Measurements from ENCODE around the gene ATP2A3.

The ATP2A3 gene

GRCh38 chr17:3929181-3929580 is 35.1 kb downstream of the ATP2A3 start:
- Histone ChIP-seq H3K27ac (ENCODE audit: low read length) (no peak overlapping the region), H3K9me3 (ENCODE audit: control insufficient read depth, low read depth, low read length) (no peaks in the 10 kb centered on the region), H3K4me3 (ENCODE audit: low read length) (no peak overlapping the region), H3K36me3 (ENCODE audit: control insufficient read depth, low read depth, low read length) (no peaks in the 10 kb centered on the region), H3K9ac (ENCODE audit: low read length) (no peak overlapping the region), H3K27me3 (ENCODE audit: control insufficient read depth, insufficient read depth, low read length) (no peaks in the 10 kb centered on the region), H3K4me1 (ENCODE audit: control insufficient read depth, low read depth, low read length) (no peaks in the 10 kb centered on the region)

- Histone ChIP-seq H3K4me1 (ENCODE audit: control insufficient read depth, low read depth, low read length) (no peaks in the 10 kb centered on the region), H3K9me3 (ENCODE audit: control insufficient read depth, low read depth, low read length) (no peaks in the 10 kb centered on the region), H3K9ac (ENCODE audit: low read length) (no peak overlapping the region), H3K27me3 (ENCODE audit: control insufficient read depth, insufficient read depth, low read length) (no peaks in the 10 kb centered on the region), H3K36me3 (ENCODE audit: control insufficient read depth, low read depth, low read length) (no peaks in the 10 kb centered on the region), H3K4me3 (ENCODE audit: low read length) (no peak overlapping the region), H3K27ac (ENCODE audit: low read length) (no peak overlapping the region)
These were observed 35.8 kb downstream of the ATP2A3 start for GRCh38 chr17:3928406-3928805.

GRCh38 chr17:3927628-3928340 is 36.5 kb downstream of the ATP2A3 start:
- Histone ChIP-seq H3K9ac (ENCODE audit: low read length) (no peak overlapping the region), H3K27me3 (ENCODE audit: control insufficient read depth, insufficient read depth, low read length) (no peaks in the 10 kb centered on the region), H3K4me1 (ENCODE audit: control insufficient read depth, low read depth, low read length) (no peaks in the 10 kb centered on the region), H3K27ac (ENCODE audit: low read length) (no peak overlapping the region), H3K36me3 (ENCODE audit: control insufficient read depth, low read depth, low read length) (no peaks in the 10 kb centered on the region), H3K4me3 (ENCODE audit: low read length) (no peak overlapping the region), H3K9me3 (ENCODE audit: control insufficient read depth, low read depth, low read length) (no peaks in the 10 kb centered on the region)

- no peak overlapping the region for H3K9ac ChIP-seq (ENCODE audit: low read length)
These were observed 37.2 kb downstream of the ATP2A3 start for GRCh38 chr17:3926860-3927627.

GRCh38 chr17:3925684-3926485 is 38.4 kb downstream of the ATP2A3 start:
- H3K9me3 ChIP-seq (ENCODE audit: control insufficient read depth, low read depth, low read length) = no peaks in the 10 kb centered on the region
- no peak overlapping the region for H3K27ac ChIP-seq (ENCODE audit: low read length)
- H3K4me1 ChIP-seq (ENCODE audit: control insufficient read depth, low read depth, low read length) = no peaks in the 10 kb centered on the region
- H3K9ac ChIP-seq (ENCODE audit: low read length) = no peak overlapping the region
- H3K4me3 ChIP-seq (ENCODE audit: low read length) = no peak overlapping the region
- no peaks in the 10 kb centered on the region for H3K36me3 ChIP-seq (ENCODE audit: control insufficient read depth, low read depth, low read length)
- no peaks in the 10 kb centered on the region for H3K27me3 ChIP-seq (ENCODE audit: control insufficient read depth, insufficient read depth, low read length)

More at GRCh38 chr17:3926860-3927627, 37.2 kb downstream of the ATP2A3 start:
- Histone ChIP-seq H3K4me3 (ENCODE audit: low read length) (no peak overlapping the region), H3K36me3 (ENCODE audit: control insufficient read depth, low read depth, low read length) (no peaks in the 10 kb centered on the region), H3K9me3 (ENCODE audit: control insufficient read depth, low read depth, low read length) (no peaks in the 10 kb centered on the region), H3K4me1 (ENCODE audit: control insufficient read depth, low read depth, low read length) (no peaks in the 10 kb centered on the region), H3K27ac (ENCODE audit: low read length) (no peak overlapping the region), H3K27me3 (ENCODE audit: control insufficient read depth, insufficient read depth, low read length) (no peaks in the 10 kb centered on the region)

GRCh38 chr17:3924512-3925350 is 39.5 kb downstream of the ATP2A3 start:
- no peaks in the 10 kb centered on the region for H3K9me3 ChIP-seq (ENCODE audit: control insufficient read depth, low read depth, low read length)
- H3K36me3 ChIP-seq (ENCODE audit: control insufficient read depth, low read depth, low read length) = no peaks in the 10 kb centered on the region
- no peak overlapping the region for H3K27ac ChIP-seq (ENCODE audit: low read length)
- H3K4me3 ChIP-seq (ENCODE audit: low read length) = no peak overlapping the region
- H3K4me1 ChIP-seq (ENCODE audit: control insufficient read depth, low read depth, low read length) = no peaks in the 10 kb centered on the region
- H3K27me3 ChIP-seq (ENCODE audit: control insufficient read depth, insufficient read depth, low read length) = no peaks in the 10 kb centered on the region
- no peak overlapping the region for H3K9ac ChIP-seq (ENCODE audit: low read length)

- Histone ChIP-seq H3K4me1 (ENCODE audit: control insufficient read depth, low read depth, low read length) (no peaks in the 10 kb centered on the region), H3K9ac (ENCODE audit: low read length) (no peak overlapping the region), H3K4me3 (ENCODE audit: low read length) (no peak overlapping the region), H3K27me3 (ENCODE audit: control insufficient read depth, insufficient read depth, low read length) (no peaks in the 10 kb centered on the region), H3K27ac (ENCODE audit: low read length) (no peak overlapping the region), H3K9me3 (ENCODE audit: control insufficient read depth, low read depth, low read length) (no peaks in the 10 kb centered on the region), H3K36me3 (ENCODE audit: control insufficient read depth, low read depth, low read length) (no peaks in the 10 kb centered on the region)
These were observed 40.6 kb downstream of the ATP2A3 start for GRCh38 chr17:3923466-3924190.

GRCh38 chr17:3922765-3923164 is 41.5 kb downstream of the ATP2A3 start:
- Histone ChIP-seq H3K9me3 (ENCODE audit: control insufficient read depth, low read depth, low read length) (no peaks in the 10 kb centered on the region), H3K27ac (ENCODE audit: low read length) (no peak overlapping the region), H3K4me3 (ENCODE audit: low read length) (no peak overlapping the region), H3K9ac (ENCODE audit: low read length) (no peak overlapping the region), H3K27me3 (ENCODE audit: control insufficient read depth, insufficient read depth, low read length) (no peaks in the 10 kb centered on the region), H3K4me1 (ENCODE audit: control insufficient read depth, low read depth, low read length) (no peaks in the 10 kb centered on the region), H3K36me3 (ENCODE audit: control insufficient read depth, low read depth, low read length) (no peaks in the 10 kb centered on the region)

GRCh38 chr17:3921502-3922319 is 42.5 kb downstream of the ATP2A3 start:
- Histone ChIP-seq H3K4me3 (ENCODE audit: low read length) (no peak overlapping the region), H3K9me3 (ENCODE audit: control insufficient read depth, low read depth, low read length) (no peaks in the 10 kb centered on the region), H3K36me3 (ENCODE audit: control insufficient read depth, low read depth, low read length) (no peaks in the 10 kb centered on the region), H3K4me1 (ENCODE audit: control insufficient read depth, low read depth, low read length) (no peaks in the 10 kb centered on the region), H3K27me3 (ENCODE audit: control insufficient read depth, insufficient read depth, low read length) (no peaks in the 10 kb centered on the region), H3K9ac (ENCODE audit: low read length) (no peak overlapping the region), H3K27ac (ENCODE audit: low read length) (no peak overlapping the region)

GRCh38 chr17:3921006-3921405 is 43.2 kb downstream of the ATP2A3 start:
- Histone ChIP-seq H3K36me3 (ENCODE audit: control insufficient read depth, low read depth, low read length) (no peaks in the 10 kb centered on the region), H3K27me3 (ENCODE audit: control insufficient read depth, insufficient read depth, low read length) (no peaks in the 10 kb centered on the region), H3K27ac (ENCODE audit: low read length) (no peak overlapping the region), H3K4me1 (ENCODE audit: control insufficient read depth, low read depth, low read length) (no peaks in the 10 kb centered on the region), H3K9me3 (ENCODE audit: control insufficient read depth, low read depth, low read length) (no peaks in the 10 kb centered on the region), H3K9ac (ENCODE audit: low read length) (no peak overlapping the region), H3K4me3 (ENCODE audit: low read length) (no peak overlapping the region)
